Body of pancreas (tissue), 4 donors: ENCODE results near the gene CEBPA. TPM values are rescaled to one million over a fixed set of nuclear protein-coding genes. Genes with fewer than 3 reads are reported as not detected.

Source experiments
- ATAC-seq: fragments of 150-250 bp; one replicate; pipeline ENCODE4 v1.9.1; 2016
- DNase-seq, 4 donors: peaks; one replicate each; pipeline ENCODE4 v3.0.0-alpha.2; 2019
- H3K27ac ChIP-seq, 4 donors: fragments of 200-600 bp; sonication (generic); 1 replicate in 3 of 4; 2 replicates in 1 of 4; pipeline versions ENCODE4 v1.5.1 to v1.6.1; 2016 to 2019; ENCODE audit warnings: mild to moderate bottlenecking in 1 of 4, mixed read lengths in 1 of 4, moderate library complexity in 1 of 4
- H3K27me3 ChIP-seq, 2 donors: fragments of 200-600 bp; sonication (generic); one replicate each; pipeline ENCODE4 v1.6.0; 2016; ENCODE audit warnings: mild to moderate bottlenecking in 1 of 2
- H3K36me3 ChIP-seq, 2 donors: fragments of 200-600 bp; sonication (generic); replicated peaks in 1 of 2; 2 replicates each; pipeline ENCODE4 v1.5.1; 2016; ENCODE audit warnings: low read depth in 2 of 2; ENCODE audit not compliant: insufficient read depth in 1 of 2
- H3K4me1 ChIP-seq: fragments of 200-600 bp; sonication (generic); one replicate; pipeline ENCODE4 v1.6.0; 2016
- H3K4me3 ChIP-seq, 2 donors: fragments of 200-600 bp; sonication (generic); 1 replicate in 1 of 2; 2 replicates in 1 of 2; pipeline ENCODE4 v1.5.1; 2016 to 2019
- H3K9me3 ChIP-seq, 3 donors: fragments of 200-600 bp; sonication (generic); 1 replicate in 2 of 3; 2 replicates in 1 of 3; pipeline ENCODE4 v1.5.1; 2016
- POLR2A ChIP-seq, 3 donors: fragments of 450-650 bp; IDR thresholded peaks; one replicate each; pipeline ENCODE4 v1.6.1; 2016; ENCODE audit warnings: antibody characterized with exemption in 3 of 3, mild to moderate bottlenecking in 2 of 3
- WGBS, 2 donors: methylation state at CpG; one replicate each; pipeline ENCODE4 v1.1.5; 2017; 5-methylcytosine and 5-hydroxymethylcytosine counted together
- intact Hi-C: fragments of 100-400 bp; cut with DNase I; formaldehyde crosslinking; loops from one replicate; pipeline ENCODE4 v1.15.1; 2023
- total RNA-seq, 2 donors: library from RNA; depleted of rRNA; stranded (reverse); fragments of >200 nt; gene quantifications; one replicate each; pipeline ENCODE4 v1.1.0, GENCODE V29; 2016
- TF ChIP-seq, protein P1 (sequence below), 7 experiments: fragments of 450-650 bp in 4 of 7; fragments of 200-600 bp in 3 of 7; sonication (generic) in 3 of 7; IDR thresholded peaks; one replicate each; pipeline ENCODE4 v1.5.1; 2016 to 2019; ENCODE audit warnings: antibody characterized with exemption in 7 of 7

Gene CEBPA
- total RNA-seq, 2 donors from 2014 or later = 12.5 to 73.2 TPM

DNA sequence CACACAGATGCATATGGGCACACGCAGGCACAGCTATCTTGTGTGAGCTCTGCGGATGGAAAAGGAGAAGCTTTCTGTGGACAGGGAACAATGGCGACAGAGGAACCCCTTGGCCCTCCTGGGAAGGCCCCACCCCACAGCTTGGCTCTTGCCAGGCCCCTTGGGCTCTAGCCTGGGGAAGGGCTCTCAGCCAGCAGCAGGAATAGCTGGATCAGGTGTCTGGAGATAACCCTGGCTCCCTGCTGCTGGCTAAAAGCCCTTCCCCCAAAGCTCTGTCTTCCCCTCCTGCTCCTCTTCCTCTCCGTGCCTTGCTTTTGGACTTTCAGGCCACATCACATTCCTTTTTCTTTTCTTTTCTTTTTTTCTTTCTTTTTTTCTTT, 24.3 kb downstream of the CEBPA start:
- Histone ChIP-seq H3K36me3 (no peaks in the 10 kb centered on the region), H3K27ac (no peak overlapping the region), H3K4me1 (peaks cover 8% of the 10 kb centered on the region), H3K9me3 (no peaks in the 10 kb centered on the region), H3K27me3 (no peaks in the 10 kb centered on the region), H3K4me3 (no peak overlapping the region)
- DNase-seq (no peak), ATAC-seq (no peak)
- TF ChIP-seq, protein P1, sequence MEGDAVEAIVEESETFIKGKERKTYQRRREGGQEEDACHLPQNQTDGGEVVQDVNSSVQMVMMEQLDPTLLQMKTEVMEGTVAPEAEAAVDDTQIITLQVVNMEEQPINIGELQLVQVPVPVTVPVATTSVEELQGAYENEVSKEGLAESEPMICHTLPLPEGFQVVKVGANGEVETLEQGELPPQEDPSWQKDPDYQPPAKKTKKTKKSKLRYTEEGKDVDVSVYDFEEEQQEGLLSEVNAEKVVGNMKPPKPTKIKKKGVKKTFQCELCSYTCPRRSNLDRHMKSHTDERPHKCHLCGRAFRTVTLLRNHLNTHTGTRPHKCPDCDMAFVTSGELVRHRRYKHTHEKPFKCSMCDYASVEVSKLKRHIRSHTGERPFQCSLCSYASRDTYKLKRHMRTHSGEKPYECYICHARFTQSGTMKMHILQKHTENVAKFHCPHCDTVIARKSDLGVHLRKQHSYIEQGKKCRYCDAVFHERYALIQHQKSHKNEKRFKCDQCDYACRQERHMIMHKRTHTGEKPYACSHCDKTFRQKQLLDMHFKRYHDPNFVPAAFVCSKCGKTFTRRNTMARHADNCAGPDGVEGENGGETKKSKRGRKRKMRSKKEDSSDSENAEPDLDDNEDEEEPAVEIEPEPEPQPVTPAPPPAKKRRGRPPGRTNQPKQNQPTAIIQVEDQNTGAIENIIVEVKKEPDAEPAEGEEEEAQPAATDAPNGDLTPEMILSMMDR (IDR thresholded peaks at IDR 0.05) = no peak
- no peak for TF ChIP-seq POLR2A (IDR thresholded peaks at IDR 0.05)
- intact Hi-C loops = no loop called here
- WGBS, 2 donors = 87 to 92% methylated on average over 4 of the region's 4 CpGs

DNA sequence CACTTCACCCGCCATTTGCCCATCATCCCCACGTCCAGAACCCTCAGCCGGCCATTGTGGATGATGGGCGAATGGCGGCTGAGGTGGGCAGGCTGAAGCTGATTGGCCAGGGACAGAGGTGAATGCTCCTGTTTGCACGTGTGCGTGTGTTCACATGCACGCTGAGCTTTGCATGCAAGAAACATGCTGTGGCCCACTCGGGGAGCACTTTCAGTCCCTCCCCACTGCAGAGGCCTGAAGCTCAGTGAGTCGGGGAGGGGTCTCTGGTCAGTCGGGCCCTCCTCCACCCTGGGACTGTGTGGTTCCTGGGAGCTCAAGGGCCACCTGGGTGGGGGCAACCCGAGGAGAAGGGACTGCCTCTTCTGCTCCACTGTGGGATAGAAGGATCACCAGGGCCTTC, 24.9 kb downstream of the CEBPA start:
- intact Hi-C loops = no loop called here
- H3K27ac ChIP-seq = no peak overlapping the region
- peaks cover 8% of the 10 kb centered on the region for H3K4me1 ChIP-seq
- TF ChIP-seq POLR2A (IDR thresholded peaks at IDR 0.05) = no peak
- TF ChIP-seq, protein P1 (IDR thresholded peaks at IDR 0.05) = no peak
- no peak overlapping the region for H3K4me3 ChIP-seq
- H3K36me3 ChIP-seq = no peaks in the 10 kb centered on the region
- DNase-seq (no peak), ATAC-seq (no peak)
- no peaks in the 10 kb centered on the region for H3K27me3 ChIP-seq
- WGBS, 2 donors = 85 to 95% methylated on average over 9 to 12 of the region's 12 CpGs
- H3K9me3 ChIP-seq = no peaks in the 10 kb centered on the region

DNA sequence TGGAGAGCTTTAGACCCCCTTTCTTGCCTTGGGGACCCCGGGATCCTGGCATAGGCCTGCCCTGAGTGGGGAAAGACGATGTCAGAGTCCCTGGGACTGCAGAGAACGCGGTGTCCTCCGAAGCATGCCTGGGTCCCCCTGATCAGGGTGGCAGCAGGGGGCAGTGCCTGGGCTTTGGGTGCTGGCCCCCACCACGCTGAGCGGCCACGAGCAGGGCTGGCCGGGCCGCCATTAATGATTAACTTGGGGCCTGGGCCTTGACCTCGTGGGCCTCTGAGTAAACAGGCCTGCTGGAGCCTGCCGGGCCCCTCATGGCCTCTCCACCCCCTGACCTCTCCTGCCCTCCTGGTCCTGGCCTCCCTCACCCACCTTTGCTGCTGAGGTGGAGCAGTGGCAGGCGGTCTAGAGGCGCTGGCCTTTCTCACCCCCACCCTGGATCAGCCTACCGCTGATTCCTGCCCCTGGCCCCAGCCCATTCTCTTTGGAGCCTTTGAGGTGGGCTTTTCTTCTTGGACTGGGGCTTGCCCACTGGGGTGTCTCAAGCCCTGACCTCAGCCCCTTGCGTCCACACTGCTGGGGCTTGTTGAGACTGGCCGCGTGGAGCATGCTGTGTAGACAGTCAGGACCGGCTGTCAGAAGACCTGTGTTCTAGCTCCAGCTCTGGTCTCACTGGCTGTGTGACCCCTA, 26.3 kb downstream of the CEBPA start:
- H3K4me3 ChIP-seq = no peak overlapping the region
- intact Hi-C loops = no loop called here
- H3K27me3 ChIP-seq = no peaks in the 10 kb centered on the region
- TF ChIP-seq, protein P1 (IDR thresholded peaks at IDR 0.05) = no peak
- TF ChIP-seq POLR2A (IDR thresholded peaks at IDR 0.05) = no peak
- no peaks in the 10 kb centered on the region for H3K36me3 ChIP-seq
- ATAC-seq (no peak), DNase-seq (no peak)
- peaks cover 8% of the 10 kb centered on the region for H3K4me1 ChIP-seq
- no peaks in the 10 kb centered on the region for H3K9me3 ChIP-seq
- H3K27ac ChIP-seq = no peak overlapping the region
- WGBS, 2 donors = 75 to 79% methylated on average over 15 to 17 of the region's 19 CpGs

GRCh38 chr19:33275559-33275932, 26.8 kb downstream of the CEBPA start:
- DNase-seq (no peak), ATAC-seq (no peak)
- intact Hi-C loops = no loop called here
- no peak for TF ChIP-seq POLR2A (IDR thresholded peaks at IDR 0.05)
- H3K27me3 ChIP-seq = no peaks in the 10 kb centered on the region
- H3K4me1 ChIP-seq = peaks cover 8% of the 10 kb centered on the region
- WGBS, 2 donors = 98% methylated on average over 5 of the region's 5 CpGs; no CpG with 5 or more reads in 1 of the 2 donors
- H3K27ac ChIP-seq = no peak overlapping the region
- H3K9me3 ChIP-seq = no peaks in the 10 kb centered on the region
- no peaks in the 10 kb centered on the region for H3K36me3 ChIP-seq
- no peak overlapping the region for H3K4me3 ChIP-seq

DNA sequence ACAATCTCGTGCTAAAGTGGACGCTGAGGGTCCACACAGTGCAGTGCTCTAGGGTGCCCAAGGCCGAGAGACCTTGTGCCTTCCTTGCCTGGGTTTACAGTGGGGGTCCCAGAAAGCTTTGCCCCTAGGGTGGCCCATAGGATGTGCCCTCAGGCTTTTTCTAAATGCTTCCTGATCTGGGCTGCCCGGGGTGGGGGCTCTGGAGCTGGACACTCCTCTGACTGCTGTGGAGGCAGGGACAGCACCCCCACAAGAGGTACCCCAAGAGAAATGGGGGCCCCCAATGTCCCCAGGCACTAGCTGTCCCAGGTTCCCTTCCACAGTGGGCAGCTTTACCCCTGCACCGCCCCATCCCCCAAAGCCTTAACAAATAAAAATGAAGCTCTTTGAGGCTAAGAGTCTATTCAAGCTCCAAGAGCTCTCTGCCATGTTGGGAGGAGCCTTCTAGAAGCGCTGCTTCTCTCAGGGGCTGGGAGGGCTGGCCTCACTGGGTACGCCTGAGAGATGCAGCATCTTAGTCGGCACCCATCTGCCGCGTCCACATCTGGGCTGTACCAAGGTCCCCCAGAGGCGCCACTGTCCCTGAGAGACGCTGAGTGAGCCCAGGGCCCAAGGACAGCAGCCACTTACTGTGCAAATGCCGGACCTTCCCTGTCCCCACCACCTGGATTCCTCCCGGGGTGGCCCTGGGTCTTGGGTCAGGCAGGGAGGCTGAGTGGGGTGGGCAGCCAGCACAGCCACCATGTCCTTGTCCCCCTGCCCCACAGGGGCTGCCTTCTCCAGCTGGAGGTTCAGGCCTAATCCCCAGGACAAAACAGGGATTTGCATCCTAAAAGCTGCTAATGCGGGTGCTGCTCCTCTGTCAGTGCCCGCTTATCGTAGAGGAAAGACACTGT, 27.4 kb downstream of the CEBPA start:
- Histone ChIP-seq H3K9me3 (no peaks in the 10 kb centered on the region), H3K4me3 (no peak overlapping the region), H3K27ac (no peak overlapping the region), H3K27me3 (no peaks in the 10 kb centered on the region), H3K4me1 (peaks cover 8% of the 10 kb centered on the region), H3K36me3 (no peaks in the 10 kb centered on the region)
- DNase-seq (no peak), ATAC-seq (no peak)
- 75 to 76% methylated on average over 10 to 17 of the region's 17 CpGs for WGBS, 2 donors
- intact Hi-C loops = no loop called here
- TF ChIP-seq, protein P1 (IDR thresholded peaks at IDR 0.05) = no peak
- no peak for TF ChIP-seq POLR2A (IDR thresholded peaks at IDR 0.05)
